ENCODE results near the gene USP21. TPM values are rescaled to one million over a fixed set of nuclear protein-coding genes. Genes with fewer than 3 reads are reported as not detected.

The USP21 gene
- total and polyA plus RNA-seq, 9 of the 15 experiments (the other 6 are each of a cell fraction or from before 2014, with no cell fraction given), result 4.9 to 52.4 (median 21.6) TPM

- TF ChIP-seq SAP30 (IDR thresholded peaks at IDR 0.05; ENCODE audit: borderline replicate concordance, insufficient read depth, low read depth, low read length, poor library complexity, severe bottlenecking) (no peak), POLR2B (IDR thresholded peaks at IDR 0.05; ENCODE audit: low read depth, partially characterized antibody) (no peak), ELF1 (tag; IDR thresholded peaks at IDR 0.05) (no peak), STAT5A (IDR thresholded peaks at IDR 0.05; ENCODE audit: borderline replicate concordance, low read length) (no peak), C11orf30 (IDR thresholded peaks at IDR 0.05; ENCODE audit: low read depth) (no peak), NKRF (IDR thresholded peaks at IDR 0.05; ENCODE audit: borderline replicate concordance) (no peak), ETV5 (CRISPR knock-in tag; IDR thresholded peaks at IDR 0.05; ENCODE audit: low read depth) (no peak)
- TF ChIP-seq, protein P1, sequence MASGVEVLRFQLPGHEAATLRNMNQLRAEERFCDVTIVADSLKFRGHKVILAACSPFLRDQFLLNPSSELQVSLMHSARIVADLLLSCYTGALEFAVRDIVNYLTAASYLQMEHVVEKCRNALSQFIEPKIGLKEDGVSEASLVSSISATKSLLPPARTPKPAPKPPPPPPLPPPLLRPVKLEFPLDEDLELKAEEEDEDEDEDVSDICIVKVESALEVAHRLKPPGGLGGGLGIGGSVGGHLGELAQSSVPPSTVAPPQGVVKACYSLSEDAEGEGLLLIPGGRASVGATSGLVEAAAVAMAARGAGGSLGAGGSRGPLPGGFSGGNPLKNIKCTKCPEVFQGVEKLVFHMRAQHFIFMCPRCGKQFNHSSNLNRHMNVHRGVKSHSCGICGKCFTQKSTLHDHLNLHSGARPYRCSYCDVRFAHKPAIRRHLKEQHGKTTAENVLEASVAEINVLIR (CRISPR knock-in tag; IDR thresholded peaks at IDR 0.05), result no peak
Measured at GRCh38 chr1:161164901-161165610, 5.8 kb downstream of the USP21 start (continued).
